Immature natural killer cell (primary cell): ENCODE data around the gene SCYGR2. TPM values are rescaled to one million over a fixed set of nuclear protein-coding genes. Genes with fewer than 3 reads are reported as not detected.

Experiments used
- polyA plus RNA-seq, 3 donors: library from polyadenylated mRNA; unstranded; fragments of 300-500 nt; fragmentation: Illumina TruSeq; gene quantifications; one replicate each; pipeline ENCODE4 v1.2.3, GENCODE V29; 2021

Gene SCYGR2
- polyA plus RNA-seq, 3 donors from 2014 or later: not detected

Other genes starting within 250 kb of the SCYGR2 start
- gene TM4SF20, start 219.6 kb upstream of the SCYGR2 start, polyA plus RNA-seq: not detected
- not detected for gene SCYGR1, start 210.9 kb upstream of the SCYGR2 start, polyA plus RNA-seq
- gene AGFG1, start 126.7 kb upstream of the SCYGR2 start, polyA plus RNA-seq: 10 to 100 TPM; 11.3 to 14.2 (median 12.8) TPM
- gene SCYGR3, start 15.9 kb downstream of the SCYGR2 start, polyA plus RNA-seq: not detected
- not detected for gene SCYGR4, start 18.6 kb downstream of the SCYGR2 start, polyA plus RNA-seq
- not detected for gene SCYGR5, start 67.9 kb downstream of the SCYGR2 start, polyA plus RNA-seq
- not detected for gene SLC19A3, start 119.1 kb downstream of the SCYGR2 start, polyA plus RNA-seq
- not detected for gene SCYGR6, start 125.9 kb downstream of the SCYGR2 start, polyA plus RNA-seq
- gene SCYGR7, start 129.4 kb downstream of the SCYGR2 start, polyA plus RNA-seq: not detected
- not detected for gene SCYGR8, start 147.0 kb downstream of the SCYGR2 start, polyA plus RNA-seq
- 1 to 10 TPM in 1 of 3 donors, not detected in 2; 1.1 TPM for gene CCL20, start 214.9 kb downstream of the SCYGR2 start, polyA plus RNA-seq